Measurements from ENCODE around the gene PLXND1. TPM values are rescaled to one million over a fixed set of nuclear protein-coding genes. Genes with fewer than 3 reads are reported as not detected.

Gene PLXND1
- total and polyA plus RNA-seq, 2 donors (not counting 1 experiment from before 2014, with no cell fraction given) = 3.3 to 74.4 TPM

GRCh38 chr3:129567176-129567705 lies 39.2 kb downstream of the PLXND1 start:
- Mint-ChIP-seq H3K4me1 (peaks cover 10% of the 10 kb centered on the region), H3K4me3 (no peak overlapping the region), H3K9me3 (ENCODE audit: insufficient read depth) (no peaks in the 10 kb centered on the region), H3K27ac (no peak overlapping the region), H3K27me3 (no peaks in the 10 kb centered on the region)
- no peak overlapping the region for H3K4me3 ChIP-seq (ENCODE audit: control extremely low read depth in 1 of 5, extremely low read depth in 1 of 5, insufficient read depth in 1 of 5, low read depth in 2 of 5, low read length in 4 of 5)
- no peak for DNase-seq
- H3K4me2 ChIP-seq (replicated peaks; ENCODE audit: low read depth, low read length, poor library complexity, severe bottlenecking) = no peak overlapping the region
- no peak for ATAC-seq (ENCODE audit: low read depth)
- intact Hi-C loops (cut with micrococcal nuclease) = no loop called here
- no peak overlapping the region for H2AFZ ChIP-seq (ENCODE audit: insufficient read depth, low read depth, low read length, poor library complexity, severe bottlenecking)
- H3K36me3 ChIP-seq (replicated peaks in 1 of 2; ENCODE audit: control extremely low read depth in 1 of 2, control insufficient read depth in 1 of 2, extremely low read depth in 1 of 2, insufficient read depth in 2 of 2, low read length in 1 of 2) = no peaks in the 10 kb centered on the region
- TF ChIP-seq EZH2 (IDR thresholded peaks at IDR 0.05; ENCODE audit: borderline replicate concordance, insufficient read depth, low read depth, low read length, poor library complexity, severe bottlenecking) (no peak), CTCF (IDR thresholded peaks at IDR 0.05) (no peak)
- CTCF ChIA-PET = interaction anchor here (1.4 kb wide), 1 partner anchor 9 kb away, joined by 3 read pairs; no protein-coding TSS in a partner anchor
- POLR2A ChIA-PET = no interaction called here
- H3K9me3 ChIP-seq (ENCODE audit: control extremely low read depth in 1 of 3, control insufficient read depth in 2 of 3, insufficient read depth in 1 of 3, low read length in 2 of 3) = no peaks in the 10 kb centered on the region
- no peaks in the 10 kb centered on the region for H4K20me1 ChIP-seq (ENCODE audit: control insufficient read depth, insufficient read depth, low read length, poor library complexity, severe bottlenecking)
- no peaks in the 10 kb centered on the region for H3K79me2 ChIP-seq (ENCODE audit: control insufficient read depth, insufficient read depth, low read length)
- no peak overlapping the region for H3K27ac ChIP-seq (ENCODE audit: low read length in 2 of 2)
- no peaks in the 10 kb centered on the region for H3K4me1 ChIP-seq (ENCODE audit: control insufficient read depth in 2 of 2, insufficient read depth in 2 of 2, low read length in 2 of 2)
- no peaks in the 10 kb centered on the region for H3K27me3 ChIP-seq (replicated peaks in 1 of 4; ENCODE audit: control extremely low read depth in 1 of 4, control insufficient read depth in 3 of 4, insufficient read depth in 4 of 4, low read length in 3 of 4)
- WGBS (ENCODE audit: insufficient coverage) = 91% methylated on average over 17 of the region's 18 CpGs
- no peak overlapping the region for H3K9ac ChIP-seq (ENCODE audit: low read length)

- Mint-ChIP-seq H3K27me3 (no peaks in the 10 kb centered on the region), H3K27ac (no peak overlapping the region), H3K9me3 (ENCODE audit: insufficient read depth) (no peaks in the 10 kb centered on the region), H3K4me1 (peaks cover 3% of the 10 kb centered on the region), H3K4me3 (no peak overlapping the region)
- H3K27ac ChIP-seq (ENCODE audit: low read length in 2 of 2) = no peak overlapping the region
- H4K20me1 ChIP-seq (ENCODE audit: control insufficient read depth, insufficient read depth, low read length, poor library complexity, severe bottlenecking) = no peaks in the 10 kb centered on the region
- H3K4me2 ChIP-seq (replicated peaks; ENCODE audit: low read depth, low read length, poor library complexity, severe bottlenecking) = no peak overlapping the region
- DNase-seq = no peak
- no peak for ATAC-seq (ENCODE audit: low read depth)
- H3K4me1 ChIP-seq (ENCODE audit: control insufficient read depth in 2 of 2, insufficient read depth in 2 of 2, low read length in 2 of 2) = no peaks in the 10 kb centered on the region
- TF ChIP-seq CTCF (IDR thresholded peaks at IDR 0.05) = no peak
- no peak for TF ChIP-seq EZH2 (IDR thresholded peaks at IDR 0.05; ENCODE audit: borderline replicate concordance, insufficient read depth, low read depth, low read length, poor library complexity, severe bottlenecking)
- CTCF ChIA-PET = interaction anchor here (1.0 kb wide), 1 partner anchor 13 kb away, joined by 3 read pairs; no protein-coding TSS in a partner anchor
- no peaks in the 10 kb centered on the region for H3K79me2 ChIP-seq (ENCODE audit: control insufficient read depth, insufficient read depth, low read length)
- H2AFZ ChIP-seq (ENCODE audit: insufficient read depth, low read depth, low read length, poor library complexity, severe bottlenecking) = no peak overlapping the region
- H3K27me3 ChIP-seq (replicated peaks in 1 of 4; ENCODE audit: control extremely low read depth in 1 of 4, control insufficient read depth in 3 of 4, insufficient read depth in 4 of 4, low read length in 3 of 4) = no peaks in the 10 kb centered on the region
- H3K9ac ChIP-seq (ENCODE audit: low read length) = no peak overlapping the region
- H3K9me3 ChIP-seq (ENCODE audit: control extremely low read depth in 1 of 3, control insufficient read depth in 2 of 3, insufficient read depth in 1 of 3, low read length in 2 of 3) = no peaks in the 10 kb centered on the region
- no peak overlapping the region for H3K4me3 ChIP-seq (ENCODE audit: control extremely low read depth in 1 of 5, extremely low read depth in 1 of 5, insufficient read depth in 1 of 5, low read depth in 2 of 5, low read length in 4 of 5)
- H3K36me3 ChIP-seq (replicated peaks in 1 of 2; ENCODE audit: control extremely low read depth in 1 of 2, control insufficient read depth in 1 of 2, extremely low read depth in 1 of 2, insufficient read depth in 2 of 2, low read length in 1 of 2) = no peaks in the 10 kb centered on the region
- intact Hi-C loops (cut with micrococcal nuclease) = no loop called here
- 94% methylated on average over 7 of the region's 7 CpGs for WGBS (ENCODE audit: insufficient coverage)
- POLR2A ChIA-PET = no interaction called here
Measured at GRCh38 chr3:129565902-129566301, 40.6 kb downstream of the PLXND1 start.
